Osteoblast (primary cell): ENCODE results near the gene RAMP3. TPM values are rescaled to one million over a fixed set of nuclear protein-coding genes. Genes with fewer than 3 reads are reported as not detected.

Source experiments
- DNase-seq: peaks from one replicate; pipeline ENCODE4 v3.0.0; 2011; ENCODE audit warnings: low spot score, mixed read lengths; ENCODE audit not compliant: insufficient read length; ENCODE audit errors: missing footprints
- H2AFZ ChIP-seq: 2 replicates; pipeline ENCODE4 v1.6.0; 2011; ENCODE audit warnings: mild to moderate bottlenecking, low read length
- H3K27ac ChIP-seq: 2 replicates; pipeline ENCODE4 v1.5.1; 2011; ENCODE audit warnings: mild to moderate bottlenecking, low read depth, low read length, moderate library complexity
- H3K27me3 ChIP-seq: 2 replicates; pipeline ENCODE4 v1.6.0; 2012; ENCODE audit warnings: mild to moderate bottlenecking, control low read depth, inconsistent platforms, low read length, moderate library complexity; ENCODE audit not compliant: insufficient read depth
- H3K36me3 ChIP-seq: 2 replicates; pipeline ENCODE4 v1.5.1; 2011; ENCODE audit warnings: mild to moderate bottlenecking, low read length, control low read depth, moderate library complexity; ENCODE audit not compliant: insufficient read depth
- H3K4me1 ChIP-seq: 2 replicates; pipeline ENCODE4 v1.5.1; 2011; ENCODE audit warnings: mild to moderate bottlenecking, low read length, control low read depth, moderate library complexity; ENCODE audit not compliant: insufficient read depth
- H3K4me2 ChIP-seq: 2 replicates; pipeline ENCODE4 v1.6.0; 2011; ENCODE audit warnings: mild to moderate bottlenecking, low read length; ENCODE audit not compliant: insufficient read depth
- H3K4me3 ChIP-seq: fragments of 200-600 bp; sonication (generic); 3 replicates; pipeline ENCODE4 v1.5.1; 2012; ENCODE audit warnings: mild to moderate bottlenecking, low read length, inconsistent platforms; ENCODE audit not compliant: insufficient read depth
- H3K79me2 ChIP-seq: 2 replicates; pipeline ENCODE4 v1.6.0; 2012; ENCODE audit warnings: mild to moderate bottlenecking, low read length, control low read depth, inconsistent platforms; ENCODE audit not compliant: insufficient read depth
- H3K9me3 ChIP-seq: 2 replicates; pipeline ENCODE4 v1.5.1; 2011; ENCODE audit warnings: low read depth, low read length, control low read depth
- H4K20me1 ChIP-seq: 2 replicates; pipeline ENCODE4 v1.6.0; 2012; ENCODE audit warnings: mild to moderate bottlenecking, low read length, control low read depth; ENCODE audit not compliant: insufficient read depth
- CTCF ChIP-seq: IDR thresholded peaks from 2 replicates; pipeline ENCODE4 v1.5.1; 2011; ENCODE audit warnings: mild to moderate bottlenecking, low read depth, low read length, moderate library complexity; ENCODE audit errors: extremely low read depth
- total RNA-seq: library from RNA; depleted of rRNA; stranded (reverse); fragments of >200 nt; gene quantifications from 2 replicates; pipeline ENCODE4 v1.2.3, GENCODE V29; 2012

The RAMP3 gene
- total RNA-seq, 1 donor: not detected

GRCh38 chr7:45221896-45222604, 64.5 kb downstream of the RAMP3 start:
- peaks cover 5% of the 10 kb centered on the region for H3K27me3 ChIP-seq
- H3K4me1 ChIP-seq: no peaks in the 10 kb centered on the region
- H3K27ac ChIP-seq: no peak overlapping the region
- H3K36me3 ChIP-seq: no peaks in the 10 kb centered on the region
- H3K79me2 ChIP-seq: no peaks in the 10 kb centered on the region
- no peak overlapping the region for H3K4me2 ChIP-seq
- H3K4me3 ChIP-seq: no peak overlapping the region
- no peak overlapping the region for H2AFZ ChIP-seq
- no peaks in the 10 kb centered on the region for H3K9me3 ChIP-seq
- no peaks in the 10 kb centered on the region for H4K20me1 ChIP-seq
- no peak for TF ChIP-seq CTCF
- DNase-seq: no peak

- H3K9me3 ChIP-seq: no peaks in the 10 kb centered on the region
- H3K36me3 ChIP-seq: no peaks in the 10 kb centered on the region
Observed at GRCh38 chr7:45223078-45223477, 65.5 kb downstream of the RAMP3 start.

GRCh38 chr7:45223728-45224630, 66.4 kb downstream of the RAMP3 start:
- Histone ChIP-seq H2AFZ (no peak overlapping the region), H3K79me2 (no peaks in the 10 kb centered on the region), H3K27ac (no peak overlapping the region), H3K4me1 (no peaks in the 10 kb centered on the region), H3K36me3 (no peaks in the 10 kb centered on the region), H4K20me1 (no peaks in the 10 kb centered on the region), H3K4me3 (no peak overlapping the region), H3K4me2 (no peak overlapping the region), H3K9me3 (no peaks in the 10 kb centered on the region), H3K27me3 (peaks cover 11% of the 10 kb centered on the region)
- DNase-seq: no peak
- TF ChIP-seq CTCF: no peak

More at GRCh38 chr7:45223078-45223477, 65.5 kb downstream of the RAMP3 start:
- Histone ChIP-seq H2AFZ (no peak overlapping the region), H4K20me1 (no peaks in the 10 kb centered on the region), H3K27ac (no peak overlapping the region), H3K4me2 (no peak overlapping the region), H3K27me3 (peaks cover 5% of the 10 kb centered on the region), H3K4me1 (no peaks in the 10 kb centered on the region), H3K79me2 (no peaks in the 10 kb centered on the region), H3K4me3 (no peak overlapping the region)
- DNase-seq: no peak
- no peak for TF ChIP-seq CTCF

- H3K36me3 ChIP-seq: no peaks in the 10 kb centered on the region
- no peak for TF ChIP-seq CTCF
- H3K27ac ChIP-seq: no peak overlapping the region
- H3K4me2 ChIP-seq: no peak overlapping the region
- H3K4me3 ChIP-seq: no peak overlapping the region
- peaks cover 16% of the 10 kb centered on the region for H3K27me3 ChIP-seq
- DNase-seq: no peak
- no peak overlapping the region for H2AFZ ChIP-seq
- no peaks in the 10 kb centered on the region for H4K20me1 ChIP-seq
- H3K79me2 ChIP-seq: no peaks in the 10 kb centered on the region
- no peaks in the 10 kb centered on the region for H3K4me1 ChIP-seq
- H3K9me3 ChIP-seq: no peaks in the 10 kb centered on the region
Observed at GRCh38 chr7:45224832-45225231, 67.2 kb downstream of the RAMP3 start.
